Right ventricle myocardium superior (tissue), 1 donor: ENCODE results near the gene ARID3C. TPM values are rescaled to one million over a fixed set of nuclear protein-coding genes. Genes with fewer than 3 reads are reported as not detected.

Source experiments
- ATAC-seq: fragments of 200-7000 bp; cut with Tn5 transposase; one replicate; pipeline ENCODE4 v1.9.1; 2020; ENCODE audit warnings: mild to moderate bottlenecking; ENCODE audit not compliant: poor library complexity
- DNase-seq: peaks from one replicate; pipeline ENCODE4 v3.0.0-alpha.2; 2020
- intact Hi-C: fragments of 100-400 bp; cut with DNase I; formaldehyde crosslinking; loops from one replicate; pipeline ENCODE4 v1.11.2; 2022
- long read RNA-seq: library from polyadenylated mRNA; unstranded; transcript quantifications from one replicate; pipeline ENCODE4 v2.0.0, GENCODE V29; 2021
- total RNA-seq: library from RNA; stranded (reverse); fragmentation: NEBNext Ultra II Directional; extraction: Animal tissue kit (Norgen Biotek cat#: 25700); gene quantifications from one replicate; pipeline ENCODE4 v1.2.1, GENCODE V29; 2021
- donor health status: DM: no; HTN: yes; CAD: no; lungs with severe emphysema.

ARID3C gene
- not detected for total RNA-seq
- long read RNA-seq, result 0 reads

- ATAC-seq (peak; percentile 80), DNase-seq (no peak)
Measured at GRCh38 chr9:34628656-34629490, at the start of gene ARID3C. Gene ARID3C, minus strand, starts transcription at chr9:34629066. Its CDS starts 1,052 bp downstream, at chr9:34628014.

GRCh38 chr9:34675869-34676268 is 47.0 kb upstream of the ARID3C start:
- intact Hi-C loops, result no loop called here
- ATAC-seq (no peak), DNase-seq (no peak)

More at GRCh38 chr9:34628656-34629490, at the start of gene ARID3C:
- intact Hi-C loops, result no loop called here

- intact Hi-C loops, result no loop called here
- no peak for ATAC-seq
Measured at GRCh38 chr9:34675048-34675714, 46.3 kb upstream of the ARID3C start.

GRCh38 chr9:34674440-34674839 is 45.6 kb upstream of the ARID3C start:
- ATAC-seq, result no peak
- intact Hi-C loops, result no loop called here
- DNase-seq, result no peak

More at GRCh38 chr9:34675048-34675714, 46.3 kb upstream of the ARID3C start:
- peak; percentile 74 for DNase-seq

GRCh38 chr9:34671307-34671706 is 42.4 kb upstream of the ARID3C start:
- DNase-seq (no peak), ATAC-seq (no peak)
- intact Hi-C loops, result no loop called here

- ATAC-seq (no peak), DNase-seq (no peak)
- intact Hi-C loops, result no loop called here
Measured at GRCh38 chr9:34669809-34670562, 41.1 kb upstream of the ARID3C start.

GRCh38 chr9:34665381-34666250 is 36.8 kb upstream of the ARID3C start:
- DNase-seq (peak; percentile 95), ATAC-seq (peak; percentile 91)
- intact Hi-C loops, result no loop called here

GRCh38 chr9:34665067-34665380 is 36.2 kb upstream of the ARID3C start:
- intact Hi-C loops, result no loop called here
- ATAC-seq (no peak), DNase-seq (no peak)

- intact Hi-C loops, result no loop called here
- DNase-seq (peak; percentile 88), ATAC-seq (peak; percentile 51)
Measured at GRCh38 chr9:34664281-34665066, 35.6 kb upstream of the ARID3C start.

- intact Hi-C loops, result no loop called here
- DNase-seq (no peak), ATAC-seq (no peak)
Measured at GRCh38 chr9:34663303-34663605, 34.4 kb upstream of the ARID3C start.

GRCh38 chr9:34662526-34663302 is 33.8 kb upstream of the ARID3C start, which contains the start of gene CCL27:
Gene CCL27, minus strand, starts transcription at chr9:34662657. Its CDS starts 24 bp downstream, at chr9:34662633.
- ATAC-seq (no peak), DNase-seq (no peak)
- intact Hi-C loops, result no loop called here

GRCh38 chr9:34659592-34660253 is 30.9 kb upstream of the ARID3C start:
- DNase-seq (no peak), ATAC-seq (no peak)
- intact Hi-C loops, result no loop called here

GRCh38 chr9:34658461-34658860 is 29.6 kb upstream of the ARID3C start:
- ATAC-seq (no peak), DNase-seq (no peak)
- intact Hi-C loops, result no loop called here

GRCh38 chr9:34656992-34657391 is 28.1 kb upstream of the ARID3C start:
- ATAC-seq, result no peak
- intact Hi-C loops, result no loop called here
- no peak for DNase-seq

GRCh38 chr9:34655394-34655793 is 26.5 kb upstream of the ARID3C start:
- no peak for ATAC-seq
- intact Hi-C loops, result no loop called here

GRCh38 chr9:34654323-34655051 is 25.6 kb upstream of the ARID3C start:
- intact Hi-C loops, result no loop called here
- peak; percentile 57 for ATAC-seq
- peak; percentile 87 for DNase-seq

More at GRCh38 chr9:34655394-34655793, 26.5 kb upstream of the ARID3C start:
- DNase-seq, result no peak
